DND-41 (cell line): ENCODE results near the gene SLC35A5.

Source experiments
- EZH2 ChIP-seq: IDR thresholded peaks from 3 replicates; pipeline ENCODE4 v1.6.1; 2012; ENCODE audit warnings: borderline replicate concordance, low read depth, mild to moderate bottlenecking, moderate library complexity, low read length, inconsistent platforms; ENCODE audit not compliant: severe bottlenecking
- TF ChIP-seq, protein P1 (sequence below): IDR thresholded peaks from 2 replicates; pipeline ENCODE4 v1.5.1; 2012; ENCODE audit warnings: borderline replicate concordance, low read length, moderate library complexity, mild to moderate bottlenecking; ENCODE audit not compliant: poor library complexity, severe bottlenecking; ENCODE audit errors: extremely low read depth

DNA sequence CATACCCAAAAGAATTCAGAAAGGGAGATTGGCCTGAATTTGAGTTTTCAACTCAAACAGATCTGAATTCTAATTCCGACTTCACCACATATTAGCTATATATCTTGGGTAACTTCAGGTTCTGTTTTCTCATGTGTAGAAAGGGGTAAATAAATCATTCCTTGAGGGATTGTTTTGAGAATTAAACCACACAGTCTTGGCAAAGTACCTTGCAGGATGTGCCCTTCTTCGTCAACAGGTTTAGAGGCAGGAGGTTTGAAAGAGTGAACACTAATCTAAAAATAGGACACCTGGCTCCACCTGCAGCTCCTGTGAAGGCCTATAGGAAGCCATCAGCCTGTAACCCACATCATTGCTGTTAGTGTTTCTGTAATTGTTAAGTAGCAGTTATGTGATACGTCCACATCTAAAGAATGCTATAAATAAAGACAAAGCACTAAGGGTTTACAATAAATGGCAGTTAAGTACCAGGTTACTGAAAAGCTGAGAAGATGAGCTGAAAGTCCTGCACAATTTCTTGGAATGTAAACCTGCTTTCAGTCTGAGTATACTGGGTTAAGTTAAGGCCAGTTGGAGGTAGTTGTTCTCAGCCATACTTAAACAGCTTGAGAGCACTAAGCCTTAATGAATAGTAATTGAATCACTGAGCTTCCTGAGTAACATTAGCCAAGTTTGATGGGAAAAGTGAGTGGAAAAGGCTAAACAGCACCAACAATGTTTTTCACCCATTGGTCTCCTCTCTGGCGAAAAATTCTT, 73.1 kb downstream of the SLC35A5 start:
- TF ChIP-seq, protein P1, sequence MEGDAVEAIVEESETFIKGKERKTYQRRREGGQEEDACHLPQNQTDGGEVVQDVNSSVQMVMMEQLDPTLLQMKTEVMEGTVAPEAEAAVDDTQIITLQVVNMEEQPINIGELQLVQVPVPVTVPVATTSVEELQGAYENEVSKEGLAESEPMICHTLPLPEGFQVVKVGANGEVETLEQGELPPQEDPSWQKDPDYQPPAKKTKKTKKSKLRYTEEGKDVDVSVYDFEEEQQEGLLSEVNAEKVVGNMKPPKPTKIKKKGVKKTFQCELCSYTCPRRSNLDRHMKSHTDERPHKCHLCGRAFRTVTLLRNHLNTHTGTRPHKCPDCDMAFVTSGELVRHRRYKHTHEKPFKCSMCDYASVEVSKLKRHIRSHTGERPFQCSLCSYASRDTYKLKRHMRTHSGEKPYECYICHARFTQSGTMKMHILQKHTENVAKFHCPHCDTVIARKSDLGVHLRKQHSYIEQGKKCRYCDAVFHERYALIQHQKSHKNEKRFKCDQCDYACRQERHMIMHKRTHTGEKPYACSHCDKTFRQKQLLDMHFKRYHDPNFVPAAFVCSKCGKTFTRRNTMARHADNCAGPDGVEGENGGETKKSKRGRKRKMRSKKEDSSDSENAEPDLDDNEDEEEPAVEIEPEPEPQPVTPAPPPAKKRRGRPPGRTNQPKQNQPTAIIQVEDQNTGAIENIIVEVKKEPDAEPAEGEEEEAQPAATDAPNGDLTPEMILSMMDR: no peak
- no peak for TF ChIP-seq EZH2
